ENCODE data around the gene ZMYND8.
"Not testable (repeated sequence)": the region's sequence is repeated elsewhere in the genome, so short reads cannot be mapped to it uniquely, and the experiment has no call there.

Gene ZMYND8

GRCh38 chr20:47256668-47257236 is 99.7 kb downstream of the ZMYND8 start:
- Histone ChIP-seq H3K4me1 (ENCODE audit: control insufficient read depth in 1 of 2, insufficient read depth in 2 of 2, low read length in 2 of 2) (peaks cover 4 to 22% of the 10 kb centered on the region in 2 donors), H3K36me3 (ENCODE audit: control insufficient read depth in 1 of 2, insufficient read depth in 2 of 2, low read length in 2 of 2) (peaks cover 26 to 27% of the 10 kb centered on the region in 2 donors), H3K27ac (ENCODE audit: low read length) (peak overlapping the region; percentile 43), H3K9me3 (ENCODE audit: control insufficient read depth in 1 of 2, low read length in 2 of 2) (no peaks in the 10 kb centered on the region), H3K4me3 (ENCODE audit: low read depth in 1 of 2, low read length in 2 of 2) (no peak overlapping the region), H3K27me3 (ENCODE audit: low read depth, low read length) (no peaks in the 10 kb centered on the region)

GRCh38 chr20:47253872-47254271 is 102.6 kb downstream of the ZMYND8 start:
- H3K4me1 ChIP-seq (ENCODE audit: control insufficient read depth in 1 of 2, insufficient read depth in 2 of 2, low read length in 2 of 2): peaks cover under 1 to 22% of the 10 kb centered on the region in 2 donors
- no peak overlapping the region for H3K27ac ChIP-seq (ENCODE audit: low read length)
- no peak overlapping the region for H3K4me3 ChIP-seq (ENCODE audit: low read depth in 1 of 2, low read length in 2 of 2)
- peaks cover 14 to 19% of the 10 kb centered on the region in 2 donors for H3K36me3 ChIP-seq (ENCODE audit: control insufficient read depth in 1 of 2, insufficient read depth in 2 of 2, low read length in 2 of 2)
- no peaks in the 10 kb centered on the region for H3K27me3 ChIP-seq (ENCODE audit: low read depth, low read length)
- H3K9me3 ChIP-seq (ENCODE audit: control insufficient read depth in 1 of 2, low read length in 2 of 2): no peaks in the 10 kb centered on the region

GRCh38 chr20:47252879-47253307 is 103.6 kb downstream of the ZMYND8 start:
- Histone ChIP-seq H3K9me3 (ENCODE audit: control insufficient read depth in 1 of 2, low read length in 2 of 2) (no peaks in the 10 kb centered on the region), H3K4me3 (ENCODE audit: low read depth in 1 of 2, low read length in 2 of 2) (no peak overlapping the region), H3K27me3 (ENCODE audit: low read depth, low read length) (no peaks in the 10 kb centered on the region), H3K27ac (ENCODE audit: low read length) (no peak overlapping the region), H3K36me3 (ENCODE audit: control insufficient read depth in 1 of 2, insufficient read depth in 2 of 2, low read length in 2 of 2) (peaks cover 24 to 29% of the 10 kb centered on the region in 2 donors), H3K4me1 (ENCODE audit: control insufficient read depth in 1 of 2, insufficient read depth in 2 of 2, low read length in 2 of 2) (peaks cover 0 to 22% of the 10 kb centered on the region in 2 donors)

- H3K27ac ChIP-seq (ENCODE audit: low read length): no peak overlapping the region
- no peaks in the 10 kb centered on the region for H3K27me3 ChIP-seq (ENCODE audit: low read depth, low read length)
- peaks cover 0 to 22% of the 10 kb centered on the region in 2 donors for H3K4me1 ChIP-seq (ENCODE audit: control insufficient read depth in 1 of 2, insufficient read depth in 2 of 2, low read length in 2 of 2)
- no peaks in the 10 kb centered on the region for H3K9me3 ChIP-seq (ENCODE audit: control insufficient read depth in 1 of 2, low read length in 2 of 2)
- no peak overlapping the region for H3K4me3 ChIP-seq (ENCODE audit: low read depth in 1 of 2, low read length in 2 of 2)
- H3K36me3 ChIP-seq (ENCODE audit: control insufficient read depth in 1 of 2, insufficient read depth in 2 of 2, low read length in 2 of 2): peaks cover 33 to 43% of the 10 kb centered on the region in 2 donors
Observed at GRCh38 chr20:47251154-47252020, 105.1 kb downstream of the ZMYND8 start.

- Histone ChIP-seq H3K27me3 (ENCODE audit: low read depth, low read length) (no peaks in the 10 kb centered on the region), H3K4me1 (ENCODE audit: control insufficient read depth in 1 of 2, insufficient read depth in 2 of 2, low read length in 2 of 2) (peaks cover 0 to 22% of the 10 kb centered on the region in 2 donors), H3K9me3 (ENCODE audit: control insufficient read depth in 1 of 2, low read length in 2 of 2) (no peaks in the 10 kb centered on the region), H3K36me3 (ENCODE audit: control insufficient read depth in 1 of 2, insufficient read depth in 2 of 2, low read length in 2 of 2) (peaks cover 42 to 52% of the 10 kb centered on the region in 2 donors), H3K27ac (ENCODE audit: low read length) (no peak overlapping the region), H3K4me3 (ENCODE audit: low read depth in 1 of 2, low read length in 2 of 2) (no peak overlapping the region)
Observed at GRCh38 chr20:47250360-47250759, 106.1 kb downstream of the ZMYND8 start.

GRCh38 chr20:47249913-47250312 is 106.6 kb downstream of the ZMYND8 start:
- Histone ChIP-seq H3K4me3 (ENCODE audit: low read depth in 1 of 2, low read length in 2 of 2) (no peak overlapping the region), H3K27ac (ENCODE audit: low read length) (no peak overlapping the region), H3K27me3 (ENCODE audit: low read depth, low read length) (no peaks in the 10 kb centered on the region), H3K9me3 (ENCODE audit: control insufficient read depth in 1 of 2, low read length in 2 of 2) (no peaks in the 10 kb centered on the region), H3K4me1 (ENCODE audit: control insufficient read depth in 1 of 2, insufficient read depth in 2 of 2, low read length in 2 of 2) (peaks cover 0 to 22% of the 10 kb centered on the region in 2 donors), H3K36me3 (ENCODE audit: control insufficient read depth in 1 of 2, insufficient read depth in 2 of 2, low read length in 2 of 2) (peaks cover 42 to 57% of the 10 kb centered on the region in 2 donors)

- no peak overlapping the region for H3K27ac ChIP-seq (ENCODE audit: low read length)
- no peaks in the 10 kb centered on the region for H3K27me3 ChIP-seq (ENCODE audit: low read depth, low read length)
- H3K4me1 ChIP-seq (ENCODE audit: control insufficient read depth in 1 of 2, insufficient read depth in 2 of 2, low read length in 2 of 2): peaks cover 0 to 14% of the 10 kb centered on the region in 2 donors
- H3K36me3 ChIP-seq (ENCODE audit: control insufficient read depth in 1 of 2, insufficient read depth in 2 of 2, low read length in 2 of 2): peaks cover 35 to 51% of the 10 kb centered on the region in 2 donors
- no peaks in the 10 kb centered on the region for H3K9me3 ChIP-seq (ENCODE audit: control insufficient read depth in 1 of 2, low read length in 2 of 2)
- H3K4me3 ChIP-seq (ENCODE audit: low read depth in 1 of 2, low read length in 2 of 2): no peak overlapping the region
Observed at GRCh38 chr20:47248448-47248966, 108.0 kb downstream of the ZMYND8 start.

GRCh38 chr20:47247972-47248371 is 108.5 kb downstream of the ZMYND8 start:
- no peak overlapping the region for H3K4me3 ChIP-seq (ENCODE audit: low read depth in 1 of 2, low read length in 2 of 2)
- H3K27ac ChIP-seq (ENCODE audit: low read length): no peak overlapping the region
- H3K36me3 ChIP-seq (ENCODE audit: control insufficient read depth in 1 of 2, insufficient read depth in 2 of 2, low read length in 2 of 2): peaks cover 34 to 51% of the 10 kb centered on the region in 2 donors
- H3K27me3 ChIP-seq (ENCODE audit: low read depth, low read length): no peaks in the 10 kb centered on the region
- no peaks in the 10 kb centered on the region for H3K9me3 ChIP-seq (ENCODE audit: control insufficient read depth in 1 of 2, low read length in 2 of 2)
- H3K4me1 ChIP-seq (ENCODE audit: control insufficient read depth in 1 of 2, insufficient read depth in 2 of 2, low read length in 2 of 2): peaks cover 0 to 8% of the 10 kb centered on the region in 2 donors

GRCh38 chr20:47246061-47246777 is 110.3 kb downstream of the ZMYND8 start:
- Histone ChIP-seq H3K9me3 (ENCODE audit: control insufficient read depth in 1 of 2, low read length in 2 of 2) (no peaks in the 10 kb centered on the region), H3K27ac (ENCODE audit: low read length) (no peak overlapping the region), H3K4me3 (ENCODE audit: low read depth in 1 of 2, low read length in 2 of 2) (no peak overlapping the region), H3K4me1 (ENCODE audit: control insufficient read depth in 1 of 2, insufficient read depth in 2 of 2, low read length in 2 of 2) (peaks cover 0 to 8% of the 10 kb centered on the region in 2 donors), H3K27me3 (ENCODE audit: low read depth, low read length) (no peaks in the 10 kb centered on the region), H3K36me3 (ENCODE audit: control insufficient read depth in 1 of 2, insufficient read depth in 2 of 2, low read length in 2 of 2) (peaks cover 34 to 51% of the 10 kb centered on the region in 2 donors)

GRCh38 chr20:47245166-47245565 is 111.3 kb downstream of the ZMYND8 start:
- not testable (repeated sequence) for H3K4me3 ChIP-seq (ENCODE audit: low read depth in 1 of 2, low read length in 2 of 2); H3K4me1 ChIP-seq (ENCODE audit: control insufficient read depth in 1 of 2, insufficient read depth in 2 of 2, low read length in 2 of 2); H3K27me3 ChIP-seq (ENCODE audit: low read depth, low read length); H3K9me3 ChIP-seq (ENCODE audit: control insufficient read depth in 1 of 2, low read length in 2 of 2); H3K27ac ChIP-seq (ENCODE audit: low read length)
- peaks cover 34 to 51% of the 10 kb centered on the region in 2 donors for H3K36me3 ChIP-seq (ENCODE audit: control insufficient read depth in 1 of 2, insufficient read depth in 2 of 2, low read length in 2 of 2)

- Histone ChIP-seq H3K36me3 (ENCODE audit: control insufficient read depth in 1 of 2, insufficient read depth in 2 of 2, low read length in 2 of 2) (peaks cover 33 to 48% of the 10 kb centered on the region in 2 donors), H3K9me3 (ENCODE audit: control insufficient read depth in 1 of 2, low read length in 2 of 2) (no peaks in the 10 kb centered on the region), H3K4me3 (ENCODE audit: low read depth in 1 of 2, low read length in 2 of 2) (no peak overlapping the region), H3K27me3 (ENCODE audit: low read depth, low read length) (no peaks in the 10 kb centered on the region), H3K27ac (ENCODE audit: low read length) (no peak overlapping the region), H3K4me1 (ENCODE audit: control insufficient read depth in 1 of 2, insufficient read depth in 2 of 2, low read length in 2 of 2) (peaks cover 0 to 8% of the 10 kb centered on the region in 2 donors)
Observed at GRCh38 chr20:47244451-47244850, 112.0 kb downstream of the ZMYND8 start.

Measured in muscle layer of duodenum (tissue), 2 donors.